WTC11 (cell line): ENCODE results near the gene ENOX2. TPM values are rescaled to one million over a fixed set of nuclear protein-coding genes. Genes with fewer than 3 reads are reported as not detected.

Experiments used
- ATAC-seq: fragments of 200-7000 bp; cut with Tn5 transposase; 2 replicates; pipeline ENCODE4 v1.10.0; 2021; ENCODE audit warnings: mild to moderate bottlenecking, moderate library complexity
- CTCF ChIA-PET: fragments of 300-600 bp; sonication (Branson Sonifier 250); formaldehyde crosslinking; loops from one replicate; lab custom pipeline; 2021; ENCODE audit warnings: antibody characterized with exemption; lab: Charles Lee
- POLR2A ChIA-PET: fragments of 350-600 bp; sonication (Branson Sonifier 250); formaldehyde crosslinking; loops from one replicate; lab custom pipeline; 2021; ENCODE audit warnings: antibody characterized with exemption; lab: Charles Lee
- DNase-seq: peaks from one replicate; pipeline ENCODE4 v3.0.0; 2021; ENCODE audit warnings: low spot score
- H3K27ac Mint-ChIP-seq: 2 replicates; pipeline ENCODE4 v1.8.0; 2021; ENCODE audit warnings: mixed read lengths
- H3K27me3 Mint-ChIP-seq: 2 replicates; pipeline ENCODE4 v1.8.0; 2021; ENCODE audit warnings: low read depth, mild to moderate bottlenecking, moderate library complexity, mixed read lengths
- H3K36me3 Mint-ChIP-seq: 2 replicates; pipeline ENCODE4 v1.8.0; 2021; ENCODE audit warnings: mixed read lengths
- H3K4me1 Mint-ChIP-seq: 2 replicates; pipeline ENCODE4 v1.8.0; 2022; ENCODE audit warnings: mixed read lengths
- H3K4me3 Mint-ChIP-seq: 2 replicates; pipeline ENCODE4 v1.8.0; 2021; ENCODE audit warnings: mild to moderate bottlenecking, moderate library complexity, mixed read lengths
- H3K9me3 Mint-ChIP-seq: 2 replicates; pipeline ENCODE4 v1.8.0; 2021; ENCODE audit warnings: mixed read lengths
- CBFB ChIP-seq: sonication (generic); formaldehyde crosslinking; IDR thresholded peaks from 2 replicates; pipeline ENCODE4 v1.8.1; 2022; ENCODE audit warnings: mild to moderate bottlenecking, low read depth, missing genetic modification reagents
- ELF4 ChIP-seq: sonication (generic); formaldehyde crosslinking; IDR thresholded peaks from 2 replicates; pipeline ENCODE4 v1.8.1; 2022; ENCODE audit warnings: low read depth, mild to moderate bottlenecking, moderate library complexity, missing genetic modification reagents
- EMX1 ChIP-seq: fragments of 250-450 bp; sonication (Bioruptor Pico); IDR thresholded peaks from 2 replicates; pipeline ENCODE4 v1.8.0; 2021; ENCODE audit warnings: mild to moderate bottlenecking
- ESRRA ChIP-seq: sonication (generic); formaldehyde crosslinking; IDR thresholded peaks from 2 replicates; pipeline ENCODE4 v1.8.1; 2022; ENCODE audit warnings: mild to moderate bottlenecking, missing genetic modification reagents, borderline replicate concordance
- ETV6 ChIP-seq: sonication (generic); formaldehyde crosslinking; IDR thresholded peaks from 2 replicates; pipeline ENCODE4 v1.8.1; 2022; ENCODE audit warnings: mild to moderate bottlenecking, missing genetic modification reagents
- TEAD4 ChIP-seq: sonication (generic); formaldehyde crosslinking; IDR thresholded peaks from 2 replicates; pipeline ENCODE4 v1.8.0; 2022; ENCODE audit warnings: mild to moderate bottlenecking, missing genetic modification reagents
- TP53 ChIP-seq: sonication (generic); formaldehyde crosslinking; IDR thresholded peaks from 2 replicates; pipeline ENCODE4 v1.8.1; 2023; ENCODE audit warnings: mild to moderate bottlenecking, missing genetic modification reagents
- total RNA-seq: library from RNA; stranded (reverse); gene quantifications from 3 replicates; pipeline ENCODE4 v1.2.3, GENCODE V29; 2021
- TF ChIP-seq, protein P1 (sequence below): sonication (generic); formaldehyde crosslinking; IDR thresholded peaks from 2 replicates; pipeline ENCODE4 v1.8.0; 2022; ENCODE audit warnings: mild to moderate bottlenecking, missing genetic modification reagents
- TF ChIP-seq, protein P2 (sequence below): fragments of 250-450 bp; sonication (Bioruptor Pico); conservative IDR thresholded peaks from 2 replicates; pipeline ENCODE4 v1.9.0; 2021; ENCODE audit warnings: mild to moderate bottlenecking
- TF ChIP-seq, protein P3 (sequence below): sonication (generic); formaldehyde crosslinking; IDR thresholded peaks from 2 replicates; pipeline ENCODE4 v1.8.1; 2023; ENCODE audit warnings: mild to moderate bottlenecking, missing genetic modification reagents, borderline replicate concordance
- TF ChIP-seq, protein P4 (sequence below): fragments of 250-450 bp; sonication (Bioruptor Pico); IDR thresholded peaks from 2 replicates; pipeline ENCODE4 v1.9.0; 2021; ENCODE audit warnings: mild to moderate bottlenecking, borderline replicate concordance
- TF ChIP-seq, protein P5 (sequence below): sonication (generic); formaldehyde crosslinking; IDR thresholded peaks from 2 replicates; pipeline ENCODE4 v1.8.1; 2023; ENCODE audit warnings: mild to moderate bottlenecking, missing genetic modification reagents

ENOX2 gene
- total RNA-seq, 1 experiment from 2014 or later, result 13.8 TPM

DNA sequence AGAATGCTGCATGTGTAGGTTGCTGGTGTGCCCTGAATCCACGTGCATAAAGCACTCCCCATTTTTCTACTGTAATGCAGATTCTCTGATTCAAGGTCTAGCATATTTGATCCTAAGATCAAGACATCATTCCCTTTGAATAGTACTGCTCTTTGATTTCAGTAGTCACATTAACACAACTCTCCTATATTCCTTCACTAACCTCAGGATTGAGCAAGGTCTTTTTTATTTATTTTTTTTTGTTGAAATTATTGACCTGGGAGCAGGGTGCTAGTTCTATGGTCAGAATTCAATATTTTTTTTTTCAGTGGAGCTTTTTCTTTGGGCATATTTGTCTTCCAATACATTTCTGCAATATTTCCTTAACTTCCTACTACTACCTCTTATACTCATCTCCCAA is 255.5 kb downstream of the ENOX2 start:
- CTCF ChIA-PET, result no interaction called here
- no peaks in the 10 kb centered on the region for H3K9me3 Mint-ChIP-seq
- POLR2A ChIA-PET, result no interaction called here

More for the DNA sequence above, 255.5 kb downstream of the ENOX2 start:
- Mint-ChIP-seq H3K27me3 (no peaks in the 10 kb centered on the region), H3K36me3 (no peaks in the 10 kb centered on the region), H3K4me1 (no peaks in the 10 kb centered on the region), H3K27ac (no peak overlapping the region), H3K4me3 (no peak overlapping the region)
- ATAC-seq (no peak), DNase-seq (no peak)
- TF ChIP-seq, protein P1, sequence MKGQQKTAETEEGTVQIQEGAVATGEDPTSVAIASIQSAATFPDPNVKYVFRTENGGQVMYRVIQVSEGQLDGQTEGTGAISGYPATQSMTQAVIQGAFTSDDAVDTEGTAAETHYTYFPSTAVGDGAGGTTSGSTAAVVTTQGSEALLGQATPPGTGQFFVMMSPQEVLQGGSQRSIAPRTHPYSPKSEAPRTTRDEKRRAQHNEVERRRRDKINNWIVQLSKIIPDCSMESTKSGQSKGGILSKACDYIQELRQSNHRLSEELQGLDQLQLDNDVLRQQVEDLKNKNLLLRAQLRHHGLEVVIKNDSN, result no peak
- no peak for TF ChIP-seq CBFB (CRISPR knock-in tag)
- TF ChIP-seq, protein P2, sequence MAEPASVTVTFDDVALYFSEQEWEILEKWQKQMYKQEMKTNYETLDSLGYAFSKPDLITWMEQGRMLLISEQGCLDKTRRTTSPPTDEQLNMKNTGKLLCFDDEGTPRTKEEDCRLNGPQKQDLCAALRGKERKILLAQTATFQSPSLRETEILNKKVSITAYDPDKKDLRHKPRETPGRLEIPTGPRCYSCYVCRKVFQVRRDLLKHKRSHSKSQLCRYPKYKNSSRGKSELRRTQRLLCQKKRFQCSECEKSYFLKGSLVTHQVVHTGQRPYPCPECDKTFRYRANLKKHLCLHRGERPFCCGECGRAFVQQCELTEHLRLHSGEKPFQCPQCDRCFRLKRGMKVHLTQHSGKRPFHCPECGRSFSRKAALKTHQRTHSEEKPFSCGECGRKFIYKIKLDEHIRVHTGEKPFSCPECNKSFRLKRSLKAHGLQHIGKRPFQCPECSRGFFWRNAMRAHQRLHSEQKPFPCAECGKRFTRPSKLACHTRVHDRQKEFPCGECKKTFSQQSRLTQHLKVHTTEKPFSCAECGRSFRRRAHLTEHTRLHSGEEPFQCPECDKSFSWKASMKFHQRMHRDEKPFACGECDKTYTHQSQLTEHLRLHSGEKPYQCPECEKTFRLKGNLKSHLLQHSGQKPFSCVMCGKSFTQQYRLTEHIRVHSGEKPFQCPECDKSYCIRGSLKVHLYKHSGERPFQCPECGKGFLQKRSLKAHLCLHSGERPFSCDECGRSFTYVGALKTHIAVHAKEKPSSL (CRISPR knock-in tag), result no peak
- TF ChIP-seq ESRRA, result no peak
- no peak for TF ChIP-seq ELF4 (CRISPR knock-in tag)
- no peak for TF ChIP-seq ETV6
- TF ChIP-seq EMX1 (CRISPR knock-in tag), result no peak
- TF ChIP-seq, protein P3, sequence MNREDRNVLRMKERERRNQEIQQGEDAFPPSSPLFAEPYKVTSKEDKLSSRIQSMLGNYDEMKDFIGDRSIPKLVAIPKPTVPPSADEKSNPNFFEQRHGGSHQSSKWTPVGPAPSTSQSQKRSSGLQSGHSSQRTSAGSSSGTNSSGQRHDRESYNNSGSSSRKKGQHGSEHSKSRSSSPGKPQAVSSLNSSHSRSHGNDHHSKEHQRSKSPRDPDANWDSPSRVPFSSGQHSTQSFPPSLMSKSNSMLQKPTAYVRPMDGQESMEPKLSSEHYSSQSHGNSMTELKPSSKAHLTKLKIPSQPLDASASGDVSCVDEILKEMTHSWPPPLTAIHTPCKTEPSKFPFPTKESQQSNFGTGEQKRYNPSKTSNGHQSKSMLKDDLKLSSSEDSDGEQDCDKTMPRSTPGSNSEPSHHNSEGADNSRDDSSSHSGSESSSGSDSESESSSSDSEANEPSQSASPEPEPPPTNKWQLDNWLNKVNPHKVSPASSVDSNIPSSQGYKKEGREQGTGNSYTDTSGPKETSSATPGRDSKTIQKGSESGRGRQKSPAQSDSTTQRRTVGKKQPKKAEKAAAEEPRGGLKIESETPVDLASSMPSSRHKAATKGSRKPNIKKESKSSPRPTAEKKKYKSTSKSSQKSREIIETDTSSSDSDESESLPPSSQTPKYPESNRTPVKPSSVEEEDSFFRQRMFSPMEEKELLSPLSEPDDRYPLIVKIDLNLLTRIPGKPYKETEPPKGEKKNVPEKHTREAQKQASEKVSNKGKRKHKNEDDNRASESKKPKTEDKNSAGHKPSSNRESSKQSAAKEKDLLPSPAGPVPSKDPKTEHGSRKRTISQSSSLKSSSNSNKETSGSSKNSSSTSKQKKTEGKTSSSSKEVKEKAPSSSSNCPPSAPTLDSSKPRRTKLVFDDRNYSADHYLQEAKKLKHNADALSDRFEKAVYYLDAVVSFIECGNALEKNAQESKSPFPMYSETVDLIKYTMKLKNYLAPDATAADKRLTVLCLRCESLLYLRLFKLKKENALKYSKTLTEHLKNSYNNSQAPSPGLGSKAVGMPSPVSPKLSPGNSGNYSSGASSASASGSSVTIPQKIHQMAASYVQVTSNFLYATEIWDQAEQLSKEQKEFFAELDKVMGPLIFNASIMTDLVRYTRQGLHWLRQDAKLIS, result no peak
- TF ChIP-seq, protein P4, sequence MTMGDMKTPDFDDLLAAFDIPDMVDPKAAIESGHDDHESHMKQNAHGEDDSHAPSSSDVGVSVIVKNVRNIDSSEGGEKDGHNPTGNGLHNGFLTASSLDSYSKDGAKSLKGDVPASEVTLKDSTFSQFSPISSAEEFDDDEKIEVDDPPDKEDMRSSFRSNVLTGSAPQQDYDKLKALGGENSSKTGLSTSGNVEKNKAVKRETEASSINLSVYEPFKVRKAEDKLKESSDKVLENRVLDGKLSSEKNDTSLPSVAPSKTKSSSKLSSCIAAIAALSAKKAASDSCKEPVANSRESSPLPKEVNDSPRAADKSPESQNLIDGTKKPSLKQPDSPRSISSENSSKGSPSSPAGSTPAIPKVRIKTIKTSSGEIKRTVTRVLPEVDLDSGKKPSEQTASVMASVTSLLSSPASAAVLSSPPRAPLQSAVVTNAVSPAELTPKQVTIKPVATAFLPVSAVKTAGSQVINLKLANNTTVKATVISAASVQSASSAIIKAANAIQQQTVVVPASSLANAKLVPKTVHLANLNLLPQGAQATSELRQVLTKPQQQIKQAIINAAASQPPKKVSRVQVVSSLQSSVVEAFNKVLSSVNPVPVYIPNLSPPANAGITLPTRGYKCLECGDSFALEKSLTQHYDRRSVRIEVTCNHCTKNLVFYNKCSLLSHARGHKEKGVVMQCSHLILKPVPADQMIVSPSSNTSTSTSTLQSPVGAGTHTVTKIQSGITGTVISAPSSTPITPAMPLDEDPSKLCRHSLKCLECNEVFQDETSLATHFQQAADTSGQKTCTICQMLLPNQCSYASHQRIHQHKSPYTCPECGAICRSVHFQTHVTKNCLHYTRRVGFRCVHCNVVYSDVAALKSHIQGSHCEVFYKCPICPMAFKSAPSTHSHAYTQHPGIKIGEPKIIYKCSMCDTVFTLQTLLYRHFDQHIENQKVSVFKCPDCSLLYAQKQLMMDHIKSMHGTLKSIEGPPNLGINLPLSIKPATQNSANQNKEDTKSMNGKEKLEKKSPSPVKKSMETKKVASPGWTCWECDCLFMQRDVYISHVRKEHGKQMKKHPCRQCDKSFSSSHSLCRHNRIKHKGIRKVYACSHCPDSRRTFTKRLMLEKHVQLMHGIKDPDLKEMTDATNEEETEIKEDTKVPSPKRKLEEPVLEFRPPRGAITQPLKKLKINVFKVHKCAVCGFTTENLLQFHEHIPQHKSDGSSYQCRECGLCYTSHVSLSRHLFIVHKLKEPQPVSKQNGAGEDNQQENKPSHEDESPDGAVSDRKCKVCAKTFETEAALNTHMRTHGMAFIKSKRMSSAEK (CRISPR knock-in tag), result no peak
- TF ChIP-seq TP53 (CRISPR knock-in tag), result no peak
- TF ChIP-seq, protein P5, sequence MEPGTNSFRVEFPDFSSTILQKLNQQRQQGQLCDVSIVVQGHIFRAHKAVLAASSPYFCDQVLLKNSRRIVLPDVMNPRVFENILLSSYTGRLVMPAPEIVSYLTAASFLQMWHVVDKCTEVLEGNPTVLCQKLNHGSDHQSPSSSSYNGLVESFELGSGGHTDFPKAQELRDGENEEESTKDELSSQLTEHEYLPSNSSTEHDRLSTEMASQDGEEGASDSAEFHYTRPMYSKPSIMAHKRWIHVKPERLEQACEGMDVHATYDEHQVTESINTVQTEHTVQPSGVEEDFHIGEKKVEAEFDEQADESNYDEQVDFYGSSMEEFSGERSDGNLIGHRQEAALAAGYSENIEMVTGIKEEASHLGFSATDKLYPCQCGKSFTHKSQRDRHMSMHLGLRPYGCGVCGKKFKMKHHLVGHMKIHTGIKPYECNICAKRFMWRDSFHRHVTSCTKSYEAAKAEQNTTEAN (CRISPR knock-in tag), result no peak
- TF ChIP-seq TEAD4 (CRISPR knock-in tag), result no peak
